K562 (cell line): ENCODE results near the gene METTL3. TPM values are rescaled to one million over a fixed set of nuclear protein-coding genes. Genes with fewer than 3 reads are reported as not detected.

Source experiments
- BRD4 ChIP-seq: fragments of 200-600 bp; sonication (generic); IDR thresholded peaks from 2 replicates; pipeline ENCODE4 v1.6.1; 2017; ENCODE audit warnings: inconsistent platforms
- CBX3 ChIP-seq, 2 experiments: IDR thresholded peaks; 1 replicate in 1 of 2; 2 replicates in 1 of 2; pipeline ENCODE4 v1.6.1; 2012; ENCODE audit warnings: inconsistent platforms in 2 of 2, low read length in 2 of 2, borderline replicate concordance in 1 of 2, control low read depth in 1 of 2
- FIP1L1 ChIP-seq: fragments of 200-400 bp; formaldehyde crosslinking; IDR thresholded peaks from 2 replicates; pipeline ENCODE4 v1.6.1; 2018; ENCODE audit warnings: mild to moderate bottlenecking, low read depth, low read length; ENCODE audit not compliant: poor library complexity, severe bottlenecking
- FOS ChIP-seq: IDR thresholded peaks from 3 replicates; pipeline ENCODE4 v1.6.1; 2011; ENCODE audit not compliant: insufficient read length; ENCODE audit errors: extremely low read depth
- FOXA3 ChIP-seq, 2 experiments: fragments of 450-650 bp in 1 of 2; sonication (generic) in 1 of 2; formaldehyde crosslinking; IDR thresholded peaks in 1 of 2; conservative IDR thresholded peaks in 1 of 2; 2 replicates each; pipeline versions ENCODE4 v1.4.0 to v1.8.0; 2020 to 2022; ENCODE audit warnings: mild to moderate bottlenecking in 2 of 2, missing genetic modification reagents in 1 of 2
- HLTF ChIP-seq: fragments of 450-650 bp; IDR thresholded peaks from 2 replicates; pipeline ENCODE4 v1.6.1; 2016
- KHSRP ChIP-seq: fragments of 450-650 bp; IDR thresholded peaks from 2 replicates; pipeline ENCODE4 v1.6.1; 2017
- MAFG ChIP-seq: fragments of 450-650 bp; conservative IDR thresholded peaks from 2 replicates; pipeline ENCODE4 v1.6.1; 2016; ENCODE audit warnings: missing genetic modification characterization, missing compliant biosample characterization
- RFX1 ChIP-seq: fragments of 450-650 bp; IDR thresholded peaks from 2 replicates; pipeline ENCODE4 v1.6.1; 2016; ENCODE audit warnings: mild to moderate bottlenecking, moderate library complexity
- SAP30 ChIP-seq: fragments of 200-600 bp; sonication (generic); IDR thresholded peaks from 2 replicates; pipeline ENCODE4 v1.6.1; 2012; ENCODE audit warnings: borderline replicate concordance, low read depth, mild to moderate bottlenecking, moderate library complexity, low read length, control low read depth, inconsistent platforms; ENCODE audit not compliant: insufficient read depth, poor library complexity, severe bottlenecking
- TBL1XR1 ChIP-seq, 2 experiments: IDR thresholded peaks; 2 replicates each; pipeline ENCODE4 v1.6.1; 2012; ENCODE audit warnings: improper control_type of control experiment in 2 of 2, low read length in 2 of 2, mild to moderate bottlenecking in 1 of 2
- TEAD2 ChIP-seq: fragments of 450-650 bp; IDR thresholded peaks from 2 replicates; pipeline ENCODE4 v1.6.1; 2016; ENCODE audit warnings: missing genetic modification characterization, control low read depth, missing compliant biosample characterization
- ZNF384 ChIP-seq: IDR thresholded peaks from 2 replicates; pipeline ENCODE4 v1.6.1; 2012; ENCODE audit warnings: low read depth, low read length, improper control_type of control experiment
- ZNF644 ChIP-seq: fragments of 200-800 bp; sonication (Bioruptor generic); IDR thresholded peaks from 2 replicates; pipeline ENCODE4 v1.6.1; 2016; ENCODE audit warnings: low read depth, missing genetic modification characterization, missing compliant biosample characterization
- polyA plus RNA-seq, 8 experiments: library from polyadenylated mRNA; depleted of rRNA in 4 of 8; stranded (reverse) in 5 of 8; unstranded in 3 of 8; fragments of >200 nt; fragmentation: Nextera tagmentation in 2 of 8; fragmentation: Illumina TruSeq in 1 of 8; extraction: Ambion mirVana in 2 of 8; extraction: Trizol in 1 of 8; gene quantifications; 2 replicates each; pipeline versions ENCODE4 v1.2.1 to v1.2.3, GENCODE V29; 2011 to 2014; ENCODE audit warnings: inconsistent platforms in 1 of 8, missing spikeins in 1 of 8
- total RNA-seq, 7 experiments: library from RNA; depleted of rRNA in 6 of 7; stranded (reverse); fragments of >200 nt in 6 of 7; fragmentation: Illumina TruSeq in 2 of 7; extraction: Trizol in 2 of 7; gene quantifications; 2 replicates each; pipeline versions ENCODE4 v1.2.1 to v1.2.3, GENCODE V29; 2011 to 2021; ENCODE audit warnings: low replicate concordance in 1 of 7
- TF ChIP-seq, protein P1 (sequence below): fragments of 450-650 bp; IDR thresholded peaks from 2 replicates; pipeline ENCODE4 v1.6.1; 2017; ENCODE audit warnings: antibody characterized with exemption, mild to moderate bottlenecking
- TF ChIP-seq, protein P2 (sequence below), 2 experiments: fragments of 450-650 bp; IDR thresholded peaks; 2 replicates each; pipeline ENCODE4 v1.6.1; 2018; ENCODE audit warnings: mild to moderate bottlenecking in 2 of 2, low read depth in 1 of 2; ENCODE audit not compliant: partially characterized antibody in 2 of 2

METTL3 gene
- total and polyA plus RNA-seq, 9 of the 15 experiments (the other 6 are each of a cell fraction or from before 2014, with no cell fraction given) = 42.1 to 151 (median 65.7) TPM

DNA sequence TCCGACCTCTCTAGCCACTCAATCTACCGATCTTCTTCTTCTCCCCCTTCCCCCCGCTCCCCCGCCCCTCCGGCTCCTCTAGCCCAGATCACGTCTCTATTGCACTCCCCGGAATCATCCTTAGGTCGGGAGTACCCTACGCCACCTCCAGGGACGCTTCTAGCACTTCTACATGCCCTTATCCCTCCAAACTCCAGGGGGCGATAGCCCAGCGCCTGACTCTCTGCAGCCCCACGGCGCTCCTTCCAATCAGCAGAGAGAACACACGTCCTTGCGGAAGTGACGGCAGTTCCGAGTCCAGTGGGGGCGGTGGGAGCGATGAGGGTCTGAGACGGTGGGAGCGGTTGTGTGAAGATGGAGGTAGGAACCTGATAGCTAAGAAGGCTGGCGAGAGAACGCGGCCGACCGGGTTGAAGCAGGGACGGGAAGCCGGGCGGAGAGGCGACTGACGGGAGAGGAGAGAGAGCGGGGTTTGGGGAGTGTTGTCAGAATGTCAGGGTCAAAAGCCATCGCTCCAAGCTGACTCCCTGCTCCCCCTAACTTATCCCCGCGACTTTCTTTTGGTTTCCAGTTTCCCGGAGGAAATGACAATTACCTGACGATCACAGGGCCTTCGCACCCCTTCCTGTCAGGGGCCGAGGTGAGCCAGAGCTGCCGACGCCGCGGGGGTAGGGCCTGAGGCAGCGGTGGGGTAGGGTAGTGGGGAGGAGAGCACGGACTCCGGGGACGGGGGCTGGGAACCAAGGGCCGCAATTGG is 34.0 kb downstream of the METTL3 start, which contains the start of the genes RAB2B and TOX4 (continued):
- TF ChIP-seq BRD4 (no peak), CBX3 (IDR thresholded peaks at IDR 0.05; ENCODE audit: borderline replicate concordance in 1 of 2, low read length in 2 of 2) (no peak), FIP1L1 (no peak), ZNF644 (tag) (no peak), FOS (no peak), TBL1XR1 (IDR thresholded peaks at IDR 0.05; ENCODE audit: low read length in 2 of 2) (peak in 1 of 2 experiments; percentile 53; a peak in 2 of 4 replicates), TEAD2 (tag) (no peak), SAP30 (peak; percentile 71), MAFG (tag) (no peak), HLTF (0 out of 2 replicates have a peak, but pooled peaks have one; percentile 52), ZNF384 (no peak), KHSRP (no peak), FOXA3 (CRISPR knock-in tag; conservative IDR thresholded peaks at IDR 0.05 in 1 of 2, IDR thresholded peaks at IDR 0.05 in 1 of 2) (no peak), RFX1 (no peak)
- TF ChIP-seq, protein P1, sequence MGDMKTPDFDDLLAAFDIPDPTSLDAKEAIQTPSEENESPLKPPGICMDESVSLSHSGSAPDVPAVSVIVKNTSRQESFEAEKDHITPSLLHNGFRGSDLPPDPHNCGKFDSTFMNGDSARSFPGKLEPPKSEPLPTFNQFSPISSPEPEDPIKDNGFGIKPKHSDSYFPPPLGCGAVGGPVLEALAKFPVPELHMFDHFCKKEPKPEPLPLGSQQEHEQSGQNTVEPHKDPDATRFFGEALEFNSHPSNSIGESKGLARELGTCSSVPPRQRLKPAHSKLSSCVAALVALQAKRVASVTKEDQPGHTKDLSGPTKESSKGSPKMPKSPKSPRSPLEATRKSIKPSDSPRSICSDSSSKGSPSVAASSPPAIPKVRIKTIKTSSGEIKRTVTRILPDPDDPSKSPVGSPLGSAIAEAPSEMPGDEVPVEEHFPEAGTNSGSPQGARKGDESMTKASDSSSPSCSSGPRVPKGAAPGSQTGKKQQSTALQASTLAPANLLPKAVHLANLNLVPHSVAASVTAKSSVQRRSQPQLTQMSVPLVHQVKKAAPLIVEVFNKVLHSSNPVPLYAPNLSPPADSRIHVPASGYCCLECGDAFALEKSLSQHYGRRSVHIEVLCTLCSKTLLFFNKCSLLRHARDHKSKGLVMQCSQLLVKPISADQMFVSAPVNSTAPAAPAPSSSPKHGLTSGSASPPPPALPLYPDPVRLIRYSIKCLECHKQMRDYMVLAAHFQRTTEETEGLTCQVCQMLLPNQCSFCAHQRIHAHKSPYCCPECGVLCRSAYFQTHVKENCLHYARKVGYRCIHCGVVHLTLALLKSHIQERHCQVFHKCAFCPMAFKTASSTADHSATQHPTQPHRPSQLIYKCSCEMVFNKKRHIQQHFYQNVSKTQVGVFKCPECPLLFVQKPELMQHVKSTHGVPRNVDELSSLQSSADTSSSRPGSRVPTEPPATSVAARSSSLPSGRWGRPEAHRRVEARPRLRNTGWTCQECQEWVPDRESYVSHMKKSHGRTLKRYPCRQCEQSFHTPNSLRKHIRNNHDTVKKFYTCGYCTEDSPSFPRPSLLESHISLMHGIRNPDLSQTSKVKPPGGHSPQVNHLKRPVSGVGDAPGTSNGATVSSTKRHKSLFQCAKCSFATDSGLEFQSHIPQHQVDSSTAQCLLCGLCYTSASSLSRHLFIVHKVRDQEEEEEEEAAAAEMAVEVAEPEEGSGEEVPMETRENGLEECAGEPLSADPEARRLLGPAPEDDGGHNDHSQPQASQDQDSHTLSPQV = no peak
- TF ChIP-seq, protein P2, sequence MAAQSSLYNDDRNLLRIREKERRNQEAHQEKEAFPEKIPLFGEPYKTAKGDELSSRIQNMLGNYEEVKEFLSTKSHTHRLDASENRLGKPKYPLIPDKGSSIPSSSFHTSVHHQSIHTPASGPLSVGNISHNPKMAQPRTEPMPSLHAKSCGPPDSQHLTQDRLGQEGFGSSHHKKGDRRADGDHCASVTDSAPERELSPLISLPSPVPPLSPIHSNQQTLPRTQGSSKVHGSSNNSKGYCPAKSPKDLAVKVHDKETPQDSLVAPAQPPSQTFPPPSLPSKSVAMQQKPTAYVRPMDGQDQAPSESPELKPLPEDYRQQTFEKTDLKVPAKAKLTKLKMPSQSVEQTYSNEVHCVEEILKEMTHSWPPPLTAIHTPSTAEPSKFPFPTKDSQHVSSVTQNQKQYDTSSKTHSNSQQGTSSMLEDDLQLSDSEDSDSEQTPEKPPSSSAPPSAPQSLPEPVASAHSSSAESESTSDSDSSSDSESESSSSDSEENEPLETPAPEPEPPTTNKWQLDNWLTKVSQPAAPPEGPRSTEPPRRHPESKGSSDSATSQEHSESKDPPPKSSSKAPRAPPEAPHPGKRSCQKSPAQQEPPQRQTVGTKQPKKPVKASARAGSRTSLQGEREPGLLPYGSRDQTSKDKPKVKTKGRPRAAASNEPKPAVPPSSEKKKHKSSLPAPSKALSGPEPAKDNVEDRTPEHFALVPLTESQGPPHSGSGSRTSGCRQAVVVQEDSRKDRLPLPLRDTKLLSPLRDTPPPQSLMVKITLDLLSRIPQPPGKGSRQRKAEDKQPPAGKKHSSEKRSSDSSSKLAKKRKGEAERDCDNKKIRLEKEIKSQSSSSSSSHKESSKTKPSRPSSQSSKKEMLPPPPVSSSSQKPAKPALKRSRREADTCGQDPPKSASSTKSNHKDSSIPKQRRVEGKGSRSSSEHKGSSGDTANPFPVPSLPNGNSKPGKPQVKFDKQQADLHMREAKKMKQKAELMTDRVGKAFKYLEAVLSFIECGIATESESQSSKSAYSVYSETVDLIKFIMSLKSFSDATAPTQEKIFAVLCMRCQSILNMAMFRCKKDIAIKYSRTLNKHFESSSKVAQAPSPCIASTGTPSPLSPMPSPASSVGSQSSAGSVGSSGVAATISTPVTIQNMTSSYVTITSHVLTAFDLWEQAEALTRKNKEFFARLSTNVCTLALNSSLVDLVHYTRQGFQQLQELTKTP (IDR thresholded peaks at IDR 0.05; ENCODE audit: low read depth in 1 of 2, partially characterized antibody in 2 of 2) = peak in 1 of 2 experiments; percentile 55
